DND-41 (cell line): Measurements from ENCODE around the gene SMIM21.

Experiments used
- ATAC-seq: fragments of 200-7000 bp; cut with Tn5 transposase; 3 replicates; pipeline ENCODE4 v1.9.1; 2021; ENCODE audit warnings: low read depth; ENCODE audit not compliant: insufficient read depth
- DNase-seq: peaks from one replicate; pipeline ENCODE4 v3.0.0-alpha.2; 2020
- H2AFZ ChIP-seq: 2 replicates; pipeline ENCODE4 v1.6.0; 2012; ENCODE audit warnings: low read depth, low read length
- H3K27ac ChIP-seq: 2 replicates; pipeline ENCODE4 v1.5.1; 2012; ENCODE audit warnings: low read length, inconsistent platforms
- H3K27me3 ChIP-seq: fragments of 200-600 bp; sonication (generic); 2 replicates; pipeline ENCODE4 v1.6.0; 2012; ENCODE audit warnings: low read length, mild to moderate bottlenecking, inconsistent platforms; ENCODE audit not compliant: insufficient read depth, poor library complexity
- H3K36me3 ChIP-seq: 2 replicates; pipeline ENCODE4 v1.5.1; 2012; ENCODE audit warnings: low read length, inconsistent platforms; ENCODE audit not compliant: insufficient read depth
- H3K4me1 ChIP-seq: 2 replicates; pipeline ENCODE4 v1.5.1; 2012; ENCODE audit warnings: mild to moderate bottlenecking, low read length; ENCODE audit not compliant: insufficient read depth
- H3K4me2 ChIP-seq: 2 replicates; pipeline ENCODE4 v1.6.0; 2012; ENCODE audit warnings: mild to moderate bottlenecking, moderate library complexity, low read length, inconsistent platforms; ENCODE audit not compliant: insufficient read depth
- H3K4me3 ChIP-seq, 2 experiments: fragments of 200-600 bp in 1 of 2; shearing (Covaris generic) in 1 of 2; 2 replicates each; pipeline ENCODE4 v1.5.1; 2012 to 2016; ENCODE audit warnings: inconsistent platforms in 2 of 2, low read length in 2 of 2, mild to moderate bottlenecking in 2 of 2, low read depth in 1 of 2, moderate library complexity in 1 of 2
- H3K79me2 ChIP-seq: 2 replicates; pipeline ENCODE4 v1.6.0; 2012; ENCODE audit warnings: low read length, inconsistent platforms; ENCODE audit not compliant: insufficient read depth
- H3K9ac ChIP-seq: 2 replicates; pipeline ENCODE4 v1.6.0; 2012; ENCODE audit warnings: low read depth, mild to moderate bottlenecking, inconsistent platforms, low read length, moderate library complexity
- H3K9me3 ChIP-seq: 2 replicates; pipeline ENCODE4 v1.5.1; 2012; ENCODE audit warnings: low read length, moderate library complexity, mild to moderate bottlenecking, inconsistent platforms; ENCODE audit not compliant: insufficient read depth, severe bottlenecking
- H4K20me1 ChIP-seq: 2 replicates; pipeline ENCODE4 v1.6.0; 2012; ENCODE audit warnings: low read length; ENCODE audit not compliant: insufficient read depth
- EZH2 ChIP-seq: IDR thresholded peaks from 3 replicates; pipeline ENCODE4 v1.6.1; 2012; ENCODE audit warnings: borderline replicate concordance, low read depth, mild to moderate bottlenecking, moderate library complexity, low read length, inconsistent platforms; ENCODE audit not compliant: severe bottlenecking
- TF ChIP-seq, protein P1 (sequence below): IDR thresholded peaks from 2 replicates; pipeline ENCODE4 v1.5.1; 2012; ENCODE audit warnings: borderline replicate concordance, low read length, moderate library complexity, mild to moderate bottlenecking; ENCODE audit not compliant: poor library complexity, severe bottlenecking; ENCODE audit errors: extremely low read depth

Gene SMIM21

DNA sequence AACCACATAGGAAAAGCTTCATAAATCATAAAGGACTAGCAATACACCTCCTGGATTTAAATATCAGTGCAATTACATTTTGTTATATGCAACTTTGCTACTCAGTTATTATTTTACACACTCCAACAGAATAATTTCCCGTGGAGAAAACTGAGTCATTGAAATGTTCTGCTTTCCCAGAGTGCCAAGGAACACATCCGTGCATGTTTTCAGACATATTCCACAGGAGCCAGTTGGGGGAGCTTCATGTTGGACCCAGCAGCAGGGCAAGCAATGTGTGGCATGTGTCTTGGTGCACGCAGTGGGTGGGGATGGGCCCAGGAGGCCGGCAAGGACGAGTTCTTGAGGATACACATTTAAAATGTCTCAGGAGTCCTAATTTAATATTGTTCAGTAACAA is 14.4 kb upstream of the SMIM21 start:
- Histone ChIP-seq H3K9ac (no peak overlapping the region), H3K27me3 (peaks cover 6% of the 10 kb centered on the region), H3K36me3 (no peaks in the 10 kb centered on the region), H3K4me1 (no peaks in the 10 kb centered on the region), H3K4me3 (no peak overlapping the region), H3K9me3 (no peaks in the 10 kb centered on the region), H3K79me2 (no peaks in the 10 kb centered on the region), H4K20me1 (no peaks in the 10 kb centered on the region), H2AFZ (no peak overlapping the region), H3K27ac (no peak overlapping the region), H3K4me2 (no peak overlapping the region)
- no peak for DNase-seq
- TF ChIP-seq EZH2, result no peak
- TF ChIP-seq, protein P1, sequence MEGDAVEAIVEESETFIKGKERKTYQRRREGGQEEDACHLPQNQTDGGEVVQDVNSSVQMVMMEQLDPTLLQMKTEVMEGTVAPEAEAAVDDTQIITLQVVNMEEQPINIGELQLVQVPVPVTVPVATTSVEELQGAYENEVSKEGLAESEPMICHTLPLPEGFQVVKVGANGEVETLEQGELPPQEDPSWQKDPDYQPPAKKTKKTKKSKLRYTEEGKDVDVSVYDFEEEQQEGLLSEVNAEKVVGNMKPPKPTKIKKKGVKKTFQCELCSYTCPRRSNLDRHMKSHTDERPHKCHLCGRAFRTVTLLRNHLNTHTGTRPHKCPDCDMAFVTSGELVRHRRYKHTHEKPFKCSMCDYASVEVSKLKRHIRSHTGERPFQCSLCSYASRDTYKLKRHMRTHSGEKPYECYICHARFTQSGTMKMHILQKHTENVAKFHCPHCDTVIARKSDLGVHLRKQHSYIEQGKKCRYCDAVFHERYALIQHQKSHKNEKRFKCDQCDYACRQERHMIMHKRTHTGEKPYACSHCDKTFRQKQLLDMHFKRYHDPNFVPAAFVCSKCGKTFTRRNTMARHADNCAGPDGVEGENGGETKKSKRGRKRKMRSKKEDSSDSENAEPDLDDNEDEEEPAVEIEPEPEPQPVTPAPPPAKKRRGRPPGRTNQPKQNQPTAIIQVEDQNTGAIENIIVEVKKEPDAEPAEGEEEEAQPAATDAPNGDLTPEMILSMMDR, result no peak
- ATAC-seq, result no peak

DNA sequence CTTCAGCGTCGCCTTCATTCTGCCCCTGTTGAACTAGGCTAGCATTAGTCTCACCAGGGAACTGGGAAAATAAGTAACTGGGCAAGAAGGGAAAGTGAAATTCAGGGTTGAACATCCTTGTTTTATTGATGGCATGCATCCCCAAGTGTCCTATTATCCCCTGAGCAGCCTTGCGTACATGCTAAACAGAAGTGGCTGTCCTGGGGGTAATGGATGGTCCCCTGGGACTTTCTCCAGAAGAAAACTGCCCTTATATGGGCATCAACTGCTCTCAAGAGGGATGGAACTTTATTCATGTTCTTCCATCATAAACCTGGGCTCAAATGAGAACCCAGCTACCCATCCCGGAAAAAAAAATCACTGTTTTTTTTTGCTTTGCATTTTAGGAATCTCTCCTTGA is 11.8 kb upstream of the SMIM21 start:
- H4K20me1 ChIP-seq, result no peaks in the 10 kb centered on the region
- ATAC-seq, result no peak
- no peak overlapping the region for H2AFZ ChIP-seq
- no peak overlapping the region for H3K4me2 ChIP-seq
- TF ChIP-seq EZH2, result no peak
- TF ChIP-seq, protein P1, result no peak
- no peaks in the 10 kb centered on the region for H3K79me2 ChIP-seq
- H3K4me3 ChIP-seq, result no peak overlapping the region
- no peak overlapping the region for H3K9ac ChIP-seq
- DNase-seq, result no peak
- H3K36me3 ChIP-seq, result no peaks in the 10 kb centered on the region
- no peak overlapping the region for H3K27ac ChIP-seq
- H3K4me1 ChIP-seq, result no peaks in the 10 kb centered on the region
- H3K9me3 ChIP-seq, result no peaks in the 10 kb centered on the region
- peaks cover 5% of the 10 kb centered on the region for H3K27me3 ChIP-seq

DNA sequence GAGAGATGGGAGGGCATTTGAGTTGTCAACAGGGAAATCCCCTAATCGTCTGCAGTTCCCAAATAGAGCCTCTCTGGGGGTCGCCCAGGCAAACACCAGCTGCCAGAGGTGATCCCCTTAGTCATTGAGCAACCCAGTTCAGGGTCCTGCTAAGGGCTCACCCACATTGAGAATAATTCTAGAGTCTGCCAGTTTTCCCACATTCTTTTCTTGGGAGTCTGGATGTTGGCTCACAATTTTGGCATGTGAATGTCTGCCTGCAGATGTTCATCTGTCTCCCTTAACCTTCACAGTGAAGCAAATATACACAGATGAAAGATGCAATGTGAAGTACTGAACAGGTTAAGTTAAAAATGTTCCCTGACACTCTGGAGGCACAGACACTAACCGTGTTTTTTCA is 11.4 kb upstream of the SMIM21 start:
- no peak overlapping the region for H3K4me3 ChIP-seq
- no peak overlapping the region for H3K9ac ChIP-seq
- no peaks in the 10 kb centered on the region for H3K79me2 ChIP-seq
- H3K9me3 ChIP-seq, result no peaks in the 10 kb centered on the region
- TF ChIP-seq, protein P1, result no peak
- TF ChIP-seq EZH2, result no peak
- no peaks in the 10 kb centered on the region for H4K20me1 ChIP-seq
- H3K4me2 ChIP-seq, result no peak overlapping the region
- no peaks in the 10 kb centered on the region for H3K4me1 ChIP-seq
- ATAC-seq (no peak), DNase-seq (no peak)
- H3K27ac ChIP-seq, result no peak overlapping the region
- no peaks in the 10 kb centered on the region for H3K36me3 ChIP-seq
- H3K27me3 ChIP-seq, result peaks cover 5% of the 10 kb centered on the region
- no peak overlapping the region for H2AFZ ChIP-seq

DNA sequence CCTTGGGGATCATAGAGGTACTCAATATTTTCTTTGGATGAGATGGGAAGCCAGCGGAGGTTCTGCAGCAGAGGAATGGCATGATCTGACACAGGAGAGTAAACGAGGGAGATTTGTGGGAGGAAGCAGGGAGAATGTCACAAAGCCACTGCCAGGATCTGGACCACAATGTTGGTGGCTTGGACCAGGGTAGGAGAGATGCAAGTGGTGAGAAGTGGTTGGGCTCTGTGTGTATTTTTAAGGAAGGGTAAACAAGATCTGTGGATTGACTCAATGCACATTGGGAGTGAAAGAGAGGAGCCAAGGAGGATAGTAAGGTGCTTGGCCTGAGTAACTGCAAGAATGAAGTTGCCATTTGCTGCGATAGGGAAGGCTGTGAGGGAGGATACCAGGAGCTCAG is 10.5 kb upstream of the SMIM21 start:
- Histone ChIP-seq H3K27me3 (peaks cover 5% of the 10 kb centered on the region), H3K9me3 (no peaks in the 10 kb centered on the region), H3K4me2 (no peak overlapping the region), H3K27ac (no peak overlapping the region), H3K36me3 (no peaks in the 10 kb centered on the region), H3K4me3 (no peak overlapping the region), H3K9ac (no peak overlapping the region), H3K79me2 (no peaks in the 10 kb centered on the region), H4K20me1 (no peaks in the 10 kb centered on the region), H3K4me1 (no peaks in the 10 kb centered on the region), H2AFZ (no peak overlapping the region)
- no peak for DNase-seq
- ATAC-seq, result no peak
- TF ChIP-seq, protein P1, result no peak
- TF ChIP-seq EZH2, result no peak
